Muscle of back (tissue), 11 donors: Measurements from ENCODE around the gene ALG14. TPM values are rescaled to one million over a fixed set of nuclear protein-coding genes. Genes with fewer than 3 reads are reported as not detected.

Experiments used
- DNase-seq, 3 donors: peaks; one replicate each; pipeline versions ENCODE4 v3.0.0 to v3.0.0-alpha.2; 2013
- polyA plus RNA-seq, 10 donors: library from polyadenylated mRNA; unstranded; fragments of 120-200 nt; gene quantifications; one replicate each; pipeline ENCODE4 v1.2.1, GENCODE V29; 2013; ENCODE audit not compliant: insufficient read length in 10 of 10

ALG14 gene
- polyA plus RNA-seq, 10 donors, result 3.8 to 11.3 (median 6.1) TPM

GRCh38 chr1:94934551-94934950 is 138.2 kb downstream of the ALG14 start:
- DNase-seq, result no peak

GRCh38 chr1:94931254-94931841 is 141.4 kb downstream of the ALG14 start:
- no peak for DNase-seq

GRCh38 chr1:94929351-94930217 is 143.2 kb downstream of the ALG14 start:
- peak in 1 of 3 donors; percentile 59 for DNase-seq

- DNase-seq, result peak in 1 of 3 donors; percentile 47
Observed at GRCh38 chr1:94928293-94928939, 144.3 kb downstream of the ALG14 start.

DNA sequence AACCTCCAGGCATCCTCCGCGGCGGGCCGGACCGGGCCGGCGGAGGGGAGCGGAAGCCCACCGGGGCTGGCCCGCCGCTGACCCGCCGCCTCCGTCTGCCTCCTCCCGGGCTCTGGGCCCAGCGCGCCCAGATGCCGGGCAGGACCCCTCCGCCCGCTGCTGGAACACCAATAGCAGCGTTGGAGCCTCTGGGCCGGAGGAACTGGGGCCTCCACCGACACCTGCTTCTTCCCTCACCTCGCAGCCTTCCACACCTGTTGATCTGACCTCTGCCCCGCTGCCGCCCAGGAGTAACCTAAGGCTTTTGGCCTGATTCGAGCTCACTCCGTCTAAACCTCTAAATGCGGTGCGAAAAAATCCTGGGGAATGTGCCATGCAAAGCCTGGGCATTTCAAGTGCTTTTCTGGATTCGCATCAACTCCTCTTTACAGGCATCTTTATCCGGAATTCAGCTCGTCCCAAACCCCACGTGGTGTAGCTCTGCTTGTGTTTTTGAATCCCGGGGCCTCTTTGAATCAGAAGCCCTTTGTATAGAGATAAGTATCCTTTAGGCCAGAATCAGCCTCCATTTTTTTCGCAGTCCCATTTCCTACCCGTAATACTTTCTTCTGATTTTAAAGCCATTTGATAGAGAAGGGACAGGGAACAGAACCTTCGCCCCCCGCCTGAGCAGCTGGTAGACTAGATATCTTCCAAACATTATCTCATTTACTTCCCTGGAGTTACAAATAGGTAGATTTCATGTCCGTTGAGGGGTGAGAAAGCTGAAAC is 145.2 kb downstream of the ALG14 start:
- DNase-seq, result peak in 2 of 3 donors; percentile 57 to 61

DNA sequence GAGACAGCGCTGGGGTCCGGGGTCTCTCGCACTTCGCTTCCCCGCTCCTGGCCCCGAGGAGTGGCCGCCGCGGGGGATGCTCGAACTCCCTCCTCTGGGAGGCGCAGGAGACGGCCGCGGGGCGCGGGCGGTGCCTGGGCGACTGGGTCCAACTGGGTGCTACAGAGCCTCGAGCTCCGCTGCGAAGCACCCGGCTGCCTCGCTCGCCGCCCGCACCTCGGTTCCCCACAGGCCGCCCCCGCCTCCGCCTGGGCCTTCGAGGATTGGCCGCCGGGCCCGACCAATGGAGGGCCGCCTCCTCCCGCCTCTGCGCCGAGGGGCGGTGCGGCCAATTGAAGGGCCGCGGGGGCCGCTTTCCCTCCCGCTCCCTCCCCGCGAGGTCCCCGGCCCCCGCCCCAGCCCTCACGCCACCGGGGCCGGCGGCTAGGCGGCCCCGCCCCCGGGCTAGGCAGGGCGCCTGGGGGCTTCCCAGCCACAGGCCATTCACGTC is 145.8 kb downstream of the ALG14 start, which contains the start of gene CNN3:
CNN3 (minus strand) TSS at position 196 of the 490 bp plus-strand sequence. CDS start 216 bp downstream, outside the sequence.
- peak; percentile 94 to 97 (median 95) for DNase-seq

DNA sequence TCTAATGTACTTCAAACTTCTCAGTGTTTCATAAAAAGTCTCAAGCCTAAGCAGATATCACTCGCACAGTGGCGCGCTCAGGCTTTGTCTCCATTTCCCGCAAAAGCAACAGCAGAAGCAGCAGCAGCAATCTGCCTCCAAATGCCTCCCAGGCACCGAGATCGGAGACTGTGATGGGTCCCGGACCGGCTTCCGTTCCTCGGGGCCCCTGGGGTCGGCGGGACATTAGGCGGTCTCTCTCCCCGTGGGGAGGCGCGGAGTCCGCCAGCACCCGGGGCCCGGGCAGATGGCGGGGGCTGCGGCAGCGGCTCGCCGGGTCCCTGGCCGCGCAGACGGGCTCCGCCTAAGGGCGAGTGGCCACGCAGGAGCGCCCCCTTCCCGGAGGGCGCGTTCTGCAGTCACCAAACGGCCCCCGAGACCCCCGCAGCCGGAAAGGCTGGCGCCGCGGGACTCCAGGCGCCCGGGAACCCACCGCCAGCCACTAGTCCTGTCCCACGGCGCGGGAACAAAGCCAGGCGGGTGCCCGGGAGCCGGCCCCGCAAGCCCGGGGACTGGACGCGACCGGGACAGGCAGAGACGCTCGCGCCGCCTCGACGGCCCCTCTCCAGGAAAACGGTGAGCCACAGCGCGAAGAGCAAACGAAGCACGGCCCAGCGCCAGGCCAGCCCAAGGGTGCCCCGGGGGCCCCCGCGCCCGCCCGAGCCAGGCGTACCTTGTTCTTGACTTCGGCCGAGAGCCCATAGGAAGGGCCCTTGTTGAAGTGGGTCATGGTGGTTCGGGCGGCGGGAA is 146.4 kb downstream of the ALG14 start:
- peak; percentile 60 to 91 (median 78) for DNase-seq

GRCh38 chr1:94925561-94926125 is 147.1 kb downstream of the ALG14 start:
- DNase-seq, result peak; percentile 93 to 97 (median 96)

DNA sequence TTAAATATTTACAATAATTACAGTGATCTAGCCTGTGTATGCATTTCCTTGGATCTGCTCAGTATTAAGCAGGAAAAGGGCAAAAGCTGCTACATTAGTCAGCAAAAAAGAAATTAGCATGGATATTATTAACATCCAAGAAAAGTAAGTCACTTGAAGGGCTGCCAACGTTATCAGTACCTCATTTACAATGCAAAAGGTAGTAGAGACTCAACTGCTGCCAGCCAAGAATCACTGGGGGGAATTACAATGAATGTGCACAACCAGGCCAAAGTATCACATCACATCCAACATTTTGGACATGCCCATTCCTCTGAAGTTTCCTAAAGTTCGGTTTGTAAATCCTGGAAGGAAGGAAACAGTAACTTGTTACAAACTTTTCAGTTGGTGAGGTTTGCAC is 147.7 kb downstream of the ALG14 start:
- peak in 2 of 3 donors; percentile 47 to 78 for DNase-seq

Other genes with a start within 250 kb of the ALG14 start
- 100 to 1,000 TPM; 297 to 463 (median 403) TPM for gene CNN3, start 145.8 kb downstream of the ALG14 start, polyA plus RNA-seq
- 10 to 100 TPM in 5 of 10 donors, 1 to 10 TPM in 5; 5.8 to 18.0 (median 9.8) TPM for gene TLCD4, start 44.4 kb upstream of the ALG14 start, polyA plus RNA-seq
- gene RWDD3, start 161.3 kb upstream of the ALG14 start, polyA plus RNA-seq, result 10 to 100 TPM; 28.4 to 40.9 (median 31.9) TPM